ENCODE results near the gene RXFP4. TPM values are rescaled to one million over a fixed set of nuclear protein-coding genes. Genes with fewer than 3 reads are reported as not detected.

The RXFP4 gene
- total RNA-seq, 8 experiments from 2014 or later: 0.87 to 2.3 (median 1.5) TPM; not detected in 2

Other genes starting within 250 kb of the RXFP4 start
- gene GON4L, start 84.4 kb upstream of the RXFP4 start, total RNA-seq: 10 to 100 TPM; 21.3 to 71.5 (median 42.9) TPM
- gene SYT11, start 82.1 kb upstream of the RXFP4 start, total RNA-seq: 100 to 1,000 TPM in 5 of 8 experiments, 1 to 10 TPM in 3; 1.3 to 260 (median 174) TPM
- gene RIT1, start 30.3 kb upstream of the RXFP4 start, total RNA-seq: 10 to 100 TPM; 15.4 to 41.8 (median 28.1) TPM
- gene KHDC4, start 7.2 kb upstream of the RXFP4 start, total RNA-seq: 10 to 100 TPM; 37.4 to 89.4 (median 62.4) TPM
- 100 to 1,000 TPM in 1 of 8 experiments, 10 to 100 TPM in 7; 44.9 to 112 (median 73.5) TPM for gene ARHGEF2, start 36.9 kb downstream of the RXFP4 start, total RNA-seq
- gene SSR2, start 79.3 kb downstream of the RXFP4 start, total RNA-seq: 100 to 1,000 TPM; 199 to 383 (median 327) TPM
- gene UBQLN4, start 112.2 kb downstream of the RXFP4 start, total RNA-seq: 10 to 100 TPM; 22.7 to 51.1 (median 35.0) TPM
- 100 to 1,000 TPM in 5 of 8 experiments, 10 to 100 TPM in 3; 85.2 to 166 (median 102) TPM for gene LAMTOR2, start 113.1 kb downstream of the RXFP4 start, total RNA-seq
- gene RAB25, start 119.5 kb downstream of the RXFP4 start, total RNA-seq: 1 to 10 TPM in 3 of 8 experiments, under 1 TPM in 2, not detected in 3; 0.50 to 1.3 (median 1.1) TPM
- 10 to 100 TPM in 7 of 8 experiments, 1 to 10 TPM in 1; 1.2 to 92.3 (median 33.9) TPM for gene MEX3A, start 140.8 kb downstream of the RXFP4 start, total RNA-seq
- gene LMNA, start 173.1 kb downstream of the RXFP4 start, total RNA-seq: 100 to 1,000 TPM in 3 of 8 experiments, 10 to 100 TPM in 5; 29.8 to 370 (median 68.0) TPM
- 1 to 10 TPM in 7 of 8 experiments, under 1 TPM in 1; 0.85 to 6.1 (median 2.7) TPM for gene SEMA4A, start 211.9 kb downstream of the RXFP4 start, total RNA-seq

Measured in motor neuron (in vitro differentiated cells).